Smooth muscle cell (in vitro differentiated cells): Measurements from ENCODE around the gene STC2. TPM values are rescaled to one million over a fixed set of nuclear protein-coding genes. Genes with fewer than 3 reads are reported as not detected.
A peak's percentile ranks its signal among the peaks of the same experiment; 100 is the strongest.

ENCODE experiments used
- DNase-seq: peaks from one replicate; lab custom pipeline; 2025; ENCODE audit not compliant: unreplicated experiment; lab: John Stamatoyannopoulos, UW
- H2AFZ ChIP-seq: fragments of 200-600 bp; sonication (generic); 2 replicates; pipeline ENCODE4 v1.6.0; 2016; ENCODE audit warnings: antibody characterized with exemption, low read depth, mild to moderate bottlenecking
- H3F3A ChIP-seq: fragments of 200-600 bp; sonication (generic); 2 replicates; pipeline ENCODE4 v1.6.0; 2017; ENCODE audit warnings: antibody characterized with exemption, low read depth
- H3K27ac ChIP-seq: fragments of 200-600 bp; sonication (generic); 2 replicates; pipeline ENCODE4 v1.5.1; 2016; ENCODE audit warnings: low read depth, mild to moderate bottlenecking
- H3K27me3 ChIP-seq: fragments of 200-600 bp; sonication (generic); 2 replicates; pipeline ENCODE4 v1.6.1; 2016; ENCODE audit warnings: low read depth, mild to moderate bottlenecking
- H3K36me3 ChIP-seq: fragments of 200-600 bp; sonication (generic); 2 replicates; pipeline ENCODE4 v1.5.1; 2016; ENCODE audit warnings: low read depth
- H3K4me1 ChIP-seq: fragments of 200-600 bp; sonication (generic); 2 replicates; pipeline ENCODE4 v1.5.1; 2016; ENCODE audit warnings: low read depth
- H3K4me2 ChIP-seq: fragments of 200-600 bp; sonication (generic); 2 replicates; pipeline ENCODE4 v1.6.0; 2016; ENCODE audit warnings: mild to moderate bottlenecking
- H3K4me3 ChIP-seq: fragments of 200-600 bp; sonication (generic); 2 replicates; pipeline ENCODE4 v1.5.1; 2016; ENCODE audit warnings: mild to moderate bottlenecking
- H3K79me2 ChIP-seq: fragments of 200-600 bp; sonication (generic); 2 replicates; pipeline ENCODE4 v1.6.0; 2016; ENCODE audit warnings: low read depth, mild to moderate bottlenecking
- H3K9ac ChIP-seq: fragments of 200-600 bp; sonication (generic); 2 replicates; pipeline ENCODE4 v1.6.0; 2016; ENCODE audit warnings: low read depth
- H3K9me3 ChIP-seq: fragments of 200-600 bp; sonication (generic); replicated peaks from 2 replicates; pipeline ENCODE4 v1.5.1; 2016; ENCODE audit warnings: low read depth
- H4K20me1 ChIP-seq: fragments of 200-600 bp; sonication (generic); 2 replicates; pipeline ENCODE4 v1.6.0; 2016; ENCODE audit warnings: low read depth
- WGBS: methylation state at CpG from one replicate; pipeline ENCODE4 v1.1.7; 2016; ENCODE audit warnings: low lambda C conversion rate; 5-methylcytosine and 5-hydroxymethylcytosine counted together
- polyA plus RNA-seq: library from polyadenylated mRNA; unstranded; fragments of >200 nt; fragmentation: Nextera tagmentation; extraction: Ambion mirVana; gene quantifications from 2 replicates; pipeline ENCODE4 v1.2.1, GENCODE V29; 2016
- total RNA-seq: library from RNA; depleted of rRNA; stranded (reverse); fragments of >200 nt; gene quantifications from 2 replicates; pipeline ENCODE4 v1.2.3, GENCODE V29; 2014
- TF ChIP-seq, protein P1 (sequence below): fragments of 200-600 bp; sonication (generic); IDR thresholded peaks from 2 replicates; pipeline ENCODE4 v1.5.1; 2017; ENCODE audit warnings: borderline replicate concordance, mild to moderate bottlenecking, antibody characterized with exemption; ENCODE audit not compliant: insufficient read depth, poor library complexity, severe bottlenecking

Gene STC2
- total and polyA plus RNA-seq, 2 experiments from 2014 or later = 54.3 to 75.4 TPM

DNA sequence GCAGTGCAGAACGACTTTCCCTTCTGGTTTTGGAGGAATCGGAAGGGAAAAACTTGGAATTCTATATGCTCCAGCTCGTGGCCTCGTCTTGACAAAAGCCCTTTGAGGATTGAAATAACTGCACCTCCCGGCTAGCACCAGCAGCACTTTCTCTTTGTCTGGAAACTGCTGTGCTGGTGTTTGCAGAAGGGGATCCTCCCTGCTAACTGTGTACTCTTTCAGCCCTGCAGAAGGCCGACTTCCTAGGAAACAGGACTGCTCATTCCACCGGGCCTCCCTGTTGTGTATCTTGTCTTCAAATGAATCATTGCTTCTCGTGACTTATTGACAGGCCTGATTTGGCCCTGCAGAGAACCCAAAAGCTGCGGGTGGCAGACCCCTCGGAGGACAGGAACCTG, 23.6 kb downstream of the STC2 start:
- H3K27ac ChIP-seq = no peak overlapping the region
- no peaks in the 10 kb centered on the region for H3K36me3 ChIP-seq
- peaks cover 33% of the 10 kb centered on the region for H3K4me1 ChIP-seq
- 73% methylated on average over 10 of the region's 10 CpGs for WGBS
- H2AFZ ChIP-seq = no peak overlapping the region
- no peak for DNase-seq
- no peaks in the 10 kb centered on the region for H4K20me1 ChIP-seq
- no peaks in the 10 kb centered on the region for H3K79me2 ChIP-seq
- H3F3A ChIP-seq = peaks cover 4% of the 10 kb centered on the region
- H3K4me2 ChIP-seq = no peak overlapping the region
- H3K9me3 ChIP-seq = peaks cover 4% of the 10 kb centered on the region
- H3K9ac ChIP-seq = no peak overlapping the region
- no peak overlapping the region for H3K4me3 ChIP-seq
- TF ChIP-seq, protein P1, sequence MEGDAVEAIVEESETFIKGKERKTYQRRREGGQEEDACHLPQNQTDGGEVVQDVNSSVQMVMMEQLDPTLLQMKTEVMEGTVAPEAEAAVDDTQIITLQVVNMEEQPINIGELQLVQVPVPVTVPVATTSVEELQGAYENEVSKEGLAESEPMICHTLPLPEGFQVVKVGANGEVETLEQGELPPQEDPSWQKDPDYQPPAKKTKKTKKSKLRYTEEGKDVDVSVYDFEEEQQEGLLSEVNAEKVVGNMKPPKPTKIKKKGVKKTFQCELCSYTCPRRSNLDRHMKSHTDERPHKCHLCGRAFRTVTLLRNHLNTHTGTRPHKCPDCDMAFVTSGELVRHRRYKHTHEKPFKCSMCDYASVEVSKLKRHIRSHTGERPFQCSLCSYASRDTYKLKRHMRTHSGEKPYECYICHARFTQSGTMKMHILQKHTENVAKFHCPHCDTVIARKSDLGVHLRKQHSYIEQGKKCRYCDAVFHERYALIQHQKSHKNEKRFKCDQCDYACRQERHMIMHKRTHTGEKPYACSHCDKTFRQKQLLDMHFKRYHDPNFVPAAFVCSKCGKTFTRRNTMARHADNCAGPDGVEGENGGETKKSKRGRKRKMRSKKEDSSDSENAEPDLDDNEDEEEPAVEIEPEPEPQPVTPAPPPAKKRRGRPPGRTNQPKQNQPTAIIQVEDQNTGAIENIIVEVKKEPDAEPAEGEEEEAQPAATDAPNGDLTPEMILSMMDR = no peak
- H3K27me3 ChIP-seq = no peaks in the 10 kb centered on the region

DNA sequence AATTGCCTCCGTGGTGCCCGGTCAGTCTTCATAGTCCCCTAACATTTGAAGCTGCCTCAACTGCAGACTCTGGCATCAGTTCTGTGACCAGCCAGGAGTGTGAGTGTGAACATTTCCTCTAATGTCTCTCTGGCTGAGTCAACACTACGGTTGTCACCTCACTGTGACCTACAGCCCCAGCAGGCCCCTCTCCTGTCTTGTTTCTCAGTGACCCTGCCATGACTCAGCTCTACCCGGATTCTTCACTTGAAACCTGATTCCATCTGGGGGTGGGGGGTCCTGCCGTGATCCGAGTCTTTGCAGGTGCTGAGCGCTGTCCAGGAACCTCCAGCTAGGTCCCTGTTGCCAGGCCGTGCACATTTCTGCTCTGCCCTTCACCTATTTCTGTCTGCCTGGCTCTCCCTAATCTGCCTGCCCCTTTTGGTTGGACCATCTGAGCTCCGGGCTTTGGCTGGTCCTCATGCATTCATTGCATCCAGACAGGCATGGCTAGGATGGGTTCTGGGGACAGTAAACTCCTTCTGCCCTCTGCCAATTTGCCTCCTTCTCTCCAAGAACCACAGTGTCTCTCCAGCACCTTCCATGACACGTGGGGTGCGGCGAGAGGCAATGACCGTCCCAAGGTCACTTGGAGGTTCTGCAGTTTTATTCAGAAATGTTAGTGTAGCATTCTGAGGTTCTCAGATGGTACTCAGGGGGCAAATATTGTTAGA, 24.2 kb downstream of the STC2 start:
- H3K4me2 ChIP-seq = peak overlapping the region; percentile 32
- no peaks in the 10 kb centered on the region for H3K36me3 ChIP-seq
- peaks cover 4% of the 10 kb centered on the region for H3F3A ChIP-seq
- TF ChIP-seq, protein P1 = no peak
- peaks cover 4% of the 10 kb centered on the region for H3K9me3 ChIP-seq
- H3K79me2 ChIP-seq = no peaks in the 10 kb centered on the region
- H3K4me1 ChIP-seq = peaks cover 33% of the 10 kb centered on the region
- H3K4me3 ChIP-seq = no peak overlapping the region
- 48% methylated on average over 13 of the region's 13 CpGs for WGBS
- H3K27ac ChIP-seq = no peak overlapping the region
- H3K27me3 ChIP-seq = no peaks in the 10 kb centered on the region
- no peaks in the 10 kb centered on the region for H4K20me1 ChIP-seq
- no peak overlapping the region for H2AFZ ChIP-seq
- no peak for DNase-seq
- no peak overlapping the region for H3K9ac ChIP-seq

DNA sequence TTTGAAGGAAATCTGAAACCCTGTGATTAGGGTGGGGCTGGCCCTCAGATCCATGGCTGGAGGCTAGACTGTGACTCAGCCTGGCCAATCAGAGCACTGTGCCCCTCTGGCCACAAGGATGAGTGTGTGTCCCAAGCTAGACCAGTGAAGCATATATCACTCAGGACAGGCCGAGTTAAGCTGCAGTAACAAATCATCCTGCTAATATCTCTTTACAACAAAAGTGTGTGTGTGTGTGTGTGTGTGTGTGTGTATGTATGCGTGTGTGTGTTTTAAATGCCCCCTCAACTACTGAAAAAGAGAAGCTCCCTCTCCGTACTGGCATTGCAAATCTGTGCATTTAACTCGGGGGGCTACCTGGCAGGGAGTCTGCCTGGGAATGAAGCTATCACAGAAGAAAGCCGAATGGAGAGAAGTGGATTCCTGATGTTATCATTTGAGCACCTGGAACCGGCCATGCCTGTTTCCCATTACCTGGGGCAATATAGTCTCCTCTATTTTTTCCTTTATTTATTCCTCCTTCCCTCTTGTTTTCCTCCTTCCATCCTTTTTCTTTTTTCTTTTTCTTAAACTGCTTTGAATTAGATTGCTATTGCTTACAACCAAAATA, 25.6 kb downstream of the STC2 start:
- no peak overlapping the region for H3K4me3 ChIP-seq
- no peaks in the 10 kb centered on the region for H3K79me2 ChIP-seq
- peaks cover under 1% of the 10 kb centered on the region for H3K9me3 ChIP-seq
- TF ChIP-seq, protein P1 = no peak
- H3F3A ChIP-seq = peaks cover 4% of the 10 kb centered on the region
- H3K27me3 ChIP-seq = no peaks in the 10 kb centered on the region
- no peak for DNase-seq
- H3K4me1 ChIP-seq = peaks cover 46% of the 10 kb centered on the region
- peak overlapping the region; percentile 7 for H3K27ac ChIP-seq
- no peaks in the 10 kb centered on the region for H4K20me1 ChIP-seq
- peak overlapping the region; percentile 32 for H3K4me2 ChIP-seq
- WGBS = 43% methylated on average over 6 of the region's 6 CpGs
- no peaks in the 10 kb centered on the region for H3K36me3 ChIP-seq
- H3K9ac ChIP-seq = no peak overlapping the region
- H2AFZ ChIP-seq = no peak overlapping the region
